ENCODE measurements around the gene LPP.

The LPP gene

DNA sequence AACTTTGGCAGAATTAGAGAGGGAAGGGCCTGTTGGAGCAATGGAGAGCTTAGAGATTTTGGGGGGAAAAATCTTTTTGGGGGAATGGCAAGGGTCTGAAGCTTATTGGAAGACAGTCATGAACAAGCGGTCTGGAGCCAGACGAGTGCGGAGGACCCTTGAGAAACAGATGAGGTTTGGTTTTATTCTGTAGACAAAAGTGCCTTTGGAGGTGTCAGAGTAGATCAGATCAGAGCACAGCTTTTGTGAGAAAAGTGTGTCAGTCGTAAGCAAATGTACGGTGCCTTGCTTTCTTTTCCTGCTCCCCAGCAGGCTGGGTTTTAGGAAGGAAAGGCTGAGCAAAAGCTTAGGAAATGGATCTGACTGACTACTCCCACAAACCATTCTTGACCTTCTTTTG is 781.0 kb downstream of the LPP start:
- no peak for DNase-seq (ENCODE audit: low read depth)
- no peak overlapping the region for H3K4me3 ChIP-seq (ENCODE audit: low read depth, low read length)
- in situ Hi-C loops (cut with HindIII; ENCODE audit: low sequenced_read_pairs), result no loop called here
- TF ChIP-seq, protein P1, sequence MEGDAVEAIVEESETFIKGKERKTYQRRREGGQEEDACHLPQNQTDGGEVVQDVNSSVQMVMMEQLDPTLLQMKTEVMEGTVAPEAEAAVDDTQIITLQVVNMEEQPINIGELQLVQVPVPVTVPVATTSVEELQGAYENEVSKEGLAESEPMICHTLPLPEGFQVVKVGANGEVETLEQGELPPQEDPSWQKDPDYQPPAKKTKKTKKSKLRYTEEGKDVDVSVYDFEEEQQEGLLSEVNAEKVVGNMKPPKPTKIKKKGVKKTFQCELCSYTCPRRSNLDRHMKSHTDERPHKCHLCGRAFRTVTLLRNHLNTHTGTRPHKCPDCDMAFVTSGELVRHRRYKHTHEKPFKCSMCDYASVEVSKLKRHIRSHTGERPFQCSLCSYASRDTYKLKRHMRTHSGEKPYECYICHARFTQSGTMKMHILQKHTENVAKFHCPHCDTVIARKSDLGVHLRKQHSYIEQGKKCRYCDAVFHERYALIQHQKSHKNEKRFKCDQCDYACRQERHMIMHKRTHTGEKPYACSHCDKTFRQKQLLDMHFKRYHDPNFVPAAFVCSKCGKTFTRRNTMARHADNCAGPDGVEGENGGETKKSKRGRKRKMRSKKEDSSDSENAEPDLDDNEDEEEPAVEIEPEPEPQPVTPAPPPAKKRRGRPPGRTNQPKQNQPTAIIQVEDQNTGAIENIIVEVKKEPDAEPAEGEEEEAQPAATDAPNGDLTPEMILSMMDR (IDR thresholded peaks at IDR 0.05; ENCODE audit: low read depth, low read length, missing control alignments), result no peak

DNA sequence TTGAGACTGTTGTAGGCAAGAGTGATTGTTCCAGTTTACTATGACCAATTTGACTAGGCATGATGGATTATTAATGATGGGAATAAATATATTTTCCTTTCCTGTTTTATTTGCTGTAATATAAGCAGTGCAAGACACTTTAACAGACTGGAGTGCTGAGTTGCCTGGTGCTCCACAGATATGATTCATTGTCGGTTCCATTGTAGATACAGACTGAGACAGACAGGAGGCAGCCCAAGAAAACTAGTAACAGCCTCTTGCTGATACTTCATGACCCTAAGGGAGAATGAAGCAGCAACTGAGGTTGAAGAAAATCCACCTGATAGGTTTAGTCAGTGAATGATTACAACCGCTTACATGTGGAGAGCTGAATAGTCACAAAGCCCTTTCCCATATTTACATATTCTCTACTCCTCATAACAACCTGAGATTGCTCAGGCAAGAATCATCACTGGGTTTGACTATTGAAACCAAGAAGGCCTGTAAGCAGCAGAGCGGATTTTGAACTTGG is 782.7 kb downstream of the LPP start:
- TF ChIP-seq, protein P1 (IDR thresholded peaks at IDR 0.05; ENCODE audit: low read depth, low read length, missing control alignments), result no peak
- in situ Hi-C loops (cut with HindIII; ENCODE audit: low sequenced_read_pairs), result no loop called here
- DNase-seq (ENCODE audit: low read depth), result no peak
- no peak overlapping the region for H3K4me3 ChIP-seq (ENCODE audit: low read depth, low read length)

DNA sequence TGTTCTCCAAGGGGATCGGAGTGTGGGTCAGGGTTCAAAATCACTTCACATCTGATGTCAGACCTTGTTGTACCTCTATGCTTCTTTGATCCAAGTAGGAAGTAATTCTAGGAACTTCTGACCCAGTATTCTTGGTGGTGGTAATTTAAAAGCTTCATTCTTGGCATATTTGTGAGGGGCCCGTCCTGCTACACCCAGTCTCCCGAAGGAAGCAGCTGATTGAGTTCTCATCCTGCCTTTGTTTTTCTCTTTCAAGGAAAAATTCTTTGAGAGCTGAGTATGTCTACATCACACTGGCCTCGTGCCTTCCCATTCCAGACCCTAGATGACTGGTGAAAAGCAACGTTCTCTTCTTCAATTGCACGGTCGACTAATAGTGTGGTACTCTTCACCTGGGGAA is 783.4 kb downstream of the LPP start:
- no peak for DNase-seq (ENCODE audit: low read depth)
- TF ChIP-seq, protein P1 (IDR thresholded peaks at IDR 0.05; ENCODE audit: low read depth, low read length, missing control alignments), result no peak

DNA sequence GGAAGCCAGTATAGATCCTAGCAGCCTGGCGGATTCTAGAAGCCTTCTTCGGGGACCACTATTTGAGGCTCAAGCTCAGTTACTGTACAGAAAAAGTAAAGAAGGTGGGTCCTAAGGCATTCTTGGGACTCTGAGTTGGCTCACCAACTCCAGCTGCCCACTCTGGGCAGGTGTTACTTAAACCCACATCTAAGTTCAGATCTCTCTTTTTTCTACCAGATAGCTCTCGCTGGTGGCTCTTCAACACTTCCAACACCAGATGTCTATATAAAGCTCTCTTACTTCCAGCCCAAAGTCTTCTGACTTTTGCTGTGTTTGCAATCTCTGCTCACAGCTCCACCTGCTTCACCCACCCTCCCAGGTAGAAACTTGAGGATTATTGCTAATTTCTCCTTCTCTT is 785.0 kb downstream of the LPP start:
- in situ Hi-C loops (cut with HindIII; ENCODE audit: low sequenced_read_pairs), result no loop called here
- H3K4me3 ChIP-seq (ENCODE audit: low read depth, low read length), result no peak overlapping the region
- TF ChIP-seq, protein P1 (IDR thresholded peaks at IDR 0.05; ENCODE audit: low read depth, low read length, missing control alignments), result no peak
- no peak for DNase-seq (ENCODE audit: low read depth)

More for the DNA sequence above, 783.4 kb downstream of the LPP start:
- no peak overlapping the region for H3K4me3 ChIP-seq (ENCODE audit: low read depth, low read length)
- in situ Hi-C loops (cut with HindIII; ENCODE audit: low sequenced_read_pairs), result no loop called here

DNA sequence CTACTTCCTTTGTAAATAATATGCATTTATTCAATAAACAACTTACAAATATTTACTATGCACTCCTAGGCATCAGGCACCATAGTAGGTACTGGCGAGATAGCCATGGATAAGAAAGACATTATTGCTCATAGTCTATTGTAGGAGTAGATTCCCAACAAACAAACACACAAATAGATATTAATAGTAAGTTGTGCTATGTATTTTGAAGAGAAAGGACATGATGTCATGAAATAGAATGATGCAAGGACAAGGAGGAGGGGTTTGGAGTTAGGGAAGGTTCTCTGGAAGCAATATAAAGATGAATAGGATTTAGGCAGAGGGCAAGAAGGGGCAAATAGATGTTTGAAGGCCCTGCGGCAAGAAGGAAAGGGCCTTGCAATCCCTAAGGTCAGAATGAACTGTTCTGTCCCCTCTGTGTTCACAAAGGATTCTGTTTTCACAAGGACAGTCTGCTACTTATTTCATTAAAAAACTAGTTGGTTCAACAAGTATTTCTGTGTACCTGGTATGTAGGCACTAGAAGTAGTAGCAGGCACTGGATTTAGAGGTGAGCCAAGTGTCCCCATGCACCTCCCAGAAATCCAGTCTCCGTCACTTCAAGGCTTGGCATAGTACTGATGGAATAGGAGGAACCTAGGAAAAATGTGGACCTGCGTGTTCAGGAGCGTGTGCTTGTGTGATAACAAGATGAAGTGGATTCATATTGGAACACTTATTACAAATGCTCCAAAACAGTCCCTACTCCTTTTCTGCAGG is 786.0 kb downstream of the LPP start:
- no peak for DNase-seq (ENCODE audit: low read depth)
- H3K4me3 ChIP-seq (ENCODE audit: low read depth, low read length), result no peak overlapping the region
- in situ Hi-C loops (cut with HindIII; ENCODE audit: low sequenced_read_pairs), result no loop called here
- TF ChIP-seq, protein P1 (IDR thresholded peaks at IDR 0.05; ENCODE audit: low read depth, low read length, missing control alignments), result no peak
